KMS-11 (cell line): ENCODE data around the gene FRRS1.

Source experiments
- H2AFZ ChIP-seq: fragments of 200-600 bp; sonication (generic); 2 replicates; pipeline ENCODE4 v1.6.1; 2016; ENCODE audit warnings: antibody characterized with exemption, mixed run types, low read depth
- H3K27ac ChIP-seq: fragments of 200-600 bp; sonication (generic); 2 replicates; pipeline ENCODE4 v1.6.1; 2016; ENCODE audit warnings: mild to moderate bottlenecking, mixed run types
- H3K27me3 ChIP-seq: fragments of 200-600 bp; sonication (generic); 2 replicates; pipeline ENCODE4 v1.6.1; 2017; ENCODE audit warnings: mild to moderate bottlenecking, low read depth, mixed run types, moderate library complexity; ENCODE audit not compliant: insufficient read depth
- H3K36me3 ChIP-seq: fragments of 200-600 bp; sonication (generic); 2 replicates; pipeline ENCODE4 v1.6.1; 2017; ENCODE audit warnings: mild to moderate bottlenecking, mixed run types; ENCODE audit not compliant: insufficient read depth
- H3K4me1 ChIP-seq: fragments of 200-600 bp; sonication (generic); 2 replicates; pipeline ENCODE4 v1.6.1; 2016; ENCODE audit warnings: mild to moderate bottlenecking, low read depth, mixed run types; ENCODE audit not compliant: poor library complexity, severe bottlenecking
- H3K4me2 ChIP-seq: fragments of 200-600 bp; sonication (generic); 2 replicates; pipeline ENCODE4 v1.7.0; 2016; ENCODE audit warnings: mild to moderate bottlenecking, mixed run types
- H3K4me3 ChIP-seq: fragments of 200-600 bp; sonication (generic); IDR thresholded peaks from 2 replicates; pipeline ENCODE4 v1.6.1; 2017; ENCODE audit warnings: low read depth, low read length, mixed read lengths; ENCODE audit not compliant: insufficient read depth
- H3K79me2 ChIP-seq: fragments of 200-600 bp; sonication (generic); 2 replicates; pipeline ENCODE4 v1.6.1; 2016; ENCODE audit warnings: low read depth, mixed run types; ENCODE audit not compliant: insufficient read depth
- H3K9ac ChIP-seq: fragments of 200-600 bp; sonication (generic); 2 replicates; pipeline ENCODE4 v1.6.1; 2016; ENCODE audit warnings: mild to moderate bottlenecking, mixed run types
- H4K20me1 ChIP-seq: fragments of 200-600 bp; sonication (generic); 2 replicates; pipeline ENCODE4 v1.6.1; 2016; ENCODE audit warnings: mild to moderate bottlenecking, mixed run types; ENCODE audit not compliant: insufficient read depth
- CTCF ChIP-seq: fragments of 200-600 bp; sonication (generic); conservative IDR thresholded peaks from 2 replicates; pipeline ENCODE4 v1.6.1; 2017; ENCODE audit warnings: low read depth, mild to moderate bottlenecking, antibody characterized with exemption, low read length, moderate library complexity, mixed read lengths

FRRS1 gene

GRCh38 chr1:99670583-99670982, 95.9 kb downstream of the FRRS1 start:
- H3K4me2 ChIP-seq: no peak overlapping the region
- no peak for TF ChIP-seq CTCF
- no peak overlapping the region for H3K9ac ChIP-seq
- no peaks in the 10 kb centered on the region for H4K20me1 ChIP-seq
- H3K27ac ChIP-seq: no peak overlapping the region
- H3K27me3 ChIP-seq: no peaks in the 10 kb centered on the region
- H3K79me2 ChIP-seq: no peaks in the 10 kb centered on the region
- no peak overlapping the region for H2AFZ ChIP-seq
- no peak overlapping the region for H3K4me3 ChIP-seq
- H3K4me1 ChIP-seq: no peaks in the 10 kb centered on the region
- no peaks in the 10 kb centered on the region for H3K36me3 ChIP-seq

GRCh38 chr1:99669821-99670220, 96.6 kb downstream of the FRRS1 start:
- Histone ChIP-seq H2AFZ (no peak overlapping the region), H3K9ac (no peak overlapping the region), H3K79me2 (no peaks in the 10 kb centered on the region), H3K4me2 (no peak overlapping the region), H3K4me3 (no peak overlapping the region), H3K36me3 (no peaks in the 10 kb centered on the region), H3K27me3 (no peaks in the 10 kb centered on the region), H3K27ac (no peak overlapping the region), H4K20me1 (no peaks in the 10 kb centered on the region), H3K4me1 (no peaks in the 10 kb centered on the region)
- TF ChIP-seq CTCF: no peak

GRCh38 chr1:99669376-99669775, 97.1 kb downstream of the FRRS1 start:
- Histone ChIP-seq H2AFZ (no peak overlapping the region), H4K20me1 (no peaks in the 10 kb centered on the region), H3K4me1 (no peaks in the 10 kb centered on the region), H3K4me2 (no peak overlapping the region), H3K9ac (no peak overlapping the region), H3K4me3 (no peak overlapping the region), H3K79me2 (no peaks in the 10 kb centered on the region), H3K36me3 (no peaks in the 10 kb centered on the region), H3K27ac (no peak overlapping the region), H3K27me3 (no peaks in the 10 kb centered on the region)
- TF ChIP-seq CTCF: no peak

GRCh38 chr1:99665212-99665611, 101.2 kb downstream of the FRRS1 start:
- H3K4me3 ChIP-seq: no peak overlapping the region
- no peak overlapping the region for H2AFZ ChIP-seq
- no peaks in the 10 kb centered on the region for H3K36me3 ChIP-seq
- H3K4me2 ChIP-seq: no peak overlapping the region
- no peak for TF ChIP-seq CTCF
- H3K79me2 ChIP-seq: no peaks in the 10 kb centered on the region
- no peaks in the 10 kb centered on the region for H3K4me1 ChIP-seq
- H3K27me3 ChIP-seq: no peaks in the 10 kb centered on the region
- no peak overlapping the region for H3K9ac ChIP-seq
- no peak overlapping the region for H3K27ac ChIP-seq
- no peaks in the 10 kb centered on the region for H4K20me1 ChIP-seq

- Histone ChIP-seq H3K27ac (no peak overlapping the region), H3K36me3 (no peaks in the 10 kb centered on the region), H3K4me1 (no peaks in the 10 kb centered on the region), H3K9ac (no peak overlapping the region), H3K79me2 (no peaks in the 10 kb centered on the region), H3K27me3 (no peaks in the 10 kb centered on the region), H2AFZ (no peak overlapping the region), H3K4me3 (no peak overlapping the region), H3K4me2 (no peak overlapping the region), H4K20me1 (no peaks in the 10 kb centered on the region)
- TF ChIP-seq CTCF: no peak
Observed at GRCh38 chr1:99663501-99663900, 102.9 kb downstream of the FRRS1 start.
